Activated CD4-positive, alpha-beta T cell treated with anti-CD3 and anti-CD28 coated beads, Interleukin-2, amount 50 U/mL, for 4 hours (primary cell): ENCODE results near the gene SLC31A2.

Experiments
- DNase-seq, 2 experiments: peaks; one replicate each; pipeline ENCODE4 v3.0.0-alpha.2; 2020

SLC31A2 gene

GRCh38 chr9:113151696-113152630 is 1.2 kb downstream of the SLC31A2 start:
- no peak for DNase-seq

- DNase-seq, result no peak
Observed at GRCh38 chr9:113152699-113153098, 1.9 kb downstream of the SLC31A2 start.

- no peak for DNase-seq
Observed at GRCh38 chr9:113153599-113153998, 2.8 kb downstream of the SLC31A2 start.

DNA sequence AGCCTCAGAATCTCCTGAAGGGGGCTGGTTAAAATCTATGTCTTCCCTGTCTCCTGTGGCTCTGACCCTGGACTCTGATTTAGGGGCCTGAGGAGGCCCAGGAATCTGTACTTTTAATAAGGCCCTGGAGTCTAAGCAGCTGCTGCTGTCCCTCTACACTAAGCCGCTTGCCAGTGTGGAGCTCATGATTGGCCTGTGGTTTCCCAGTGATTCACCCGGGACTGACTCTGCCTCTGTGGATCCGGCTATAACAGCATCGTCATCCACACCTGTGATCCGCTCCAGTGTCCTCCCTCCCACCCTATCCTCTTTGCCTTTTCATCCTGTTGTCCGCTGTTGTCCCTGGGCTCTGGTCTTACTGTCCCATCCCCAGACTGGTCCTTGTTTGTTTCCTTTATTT is 3.7 kb downstream of the SLC31A2 start:
- DNase-seq, result no peak

DNA sequence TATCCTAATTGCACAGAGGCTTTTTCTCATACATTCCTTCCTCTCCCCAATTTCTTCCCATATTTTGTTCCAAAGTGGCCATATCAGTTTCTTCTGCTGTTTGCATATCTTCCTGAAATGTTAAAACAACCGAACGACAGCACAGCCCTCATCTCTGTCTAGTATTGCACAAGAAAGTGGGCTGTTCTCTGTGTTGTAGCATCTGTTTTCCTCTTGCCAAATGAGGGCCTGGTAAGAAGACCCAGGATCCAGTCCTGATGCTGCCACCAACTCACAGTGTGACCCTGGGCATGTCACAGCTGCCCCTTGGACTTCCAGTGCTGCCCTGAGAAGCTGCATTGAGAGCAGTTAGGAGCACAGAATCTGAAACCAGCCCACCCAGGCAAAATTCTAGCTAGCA is 4.1 kb downstream of the SLC31A2 start:
- no peak for DNase-seq

DNA sequence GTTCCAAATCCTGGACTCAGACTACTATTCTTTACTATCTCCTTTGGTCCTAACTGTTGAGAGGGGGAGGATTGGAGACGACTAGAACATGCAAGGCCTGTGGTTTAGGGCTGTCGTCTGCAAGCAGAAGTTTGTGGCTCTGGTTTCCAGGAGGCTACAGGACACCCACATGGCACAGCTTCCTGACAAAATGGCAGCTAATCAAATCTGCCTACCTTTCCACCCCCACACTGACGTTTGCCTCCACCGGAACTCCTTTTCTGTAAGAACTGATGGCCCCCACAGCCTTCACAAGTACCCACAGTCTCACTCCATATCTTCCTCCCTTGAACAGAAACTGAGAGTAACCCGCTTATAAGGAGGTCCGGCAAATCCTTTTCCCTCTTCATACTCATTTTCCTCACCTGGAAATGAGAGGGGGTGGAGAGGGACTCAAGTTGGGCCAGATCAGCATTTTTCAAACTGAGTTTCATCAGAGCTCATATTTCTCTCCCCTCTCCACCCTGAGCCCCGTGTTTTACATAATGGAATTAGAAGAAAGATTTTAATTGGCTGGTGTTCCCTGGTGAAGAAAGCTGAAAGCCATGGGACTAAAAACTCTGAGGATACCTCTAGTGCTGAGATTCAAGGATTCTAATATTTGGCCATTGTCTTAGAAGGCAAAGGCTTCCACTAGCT is 5.2 kb downstream of the SLC31A2 start:
- peak; percentile 38 to 44 for DNase-seq

- no peak for DNase-seq
Observed at GRCh38 chr9:113156880-113157279, 6.1 kb downstream of the SLC31A2 start.

GRCh38 chr9:113158446-113158845 is 7.6 kb downstream of the SLC31A2 start:
- DNase-seq, result no peak

- no peak for DNase-seq
Observed at GRCh38 chr9:113160571-113160970, 9.8 kb downstream of the SLC31A2 start.

GRCh38 chr9:113163001-113163400 is 12.2 kb downstream of the SLC31A2 start:
- no peak for DNase-seq

GRCh38 chr9:113164536-113165300 is 13.9 kb downstream of the SLC31A2 start:
- DNase-seq, result no peak

DNA sequence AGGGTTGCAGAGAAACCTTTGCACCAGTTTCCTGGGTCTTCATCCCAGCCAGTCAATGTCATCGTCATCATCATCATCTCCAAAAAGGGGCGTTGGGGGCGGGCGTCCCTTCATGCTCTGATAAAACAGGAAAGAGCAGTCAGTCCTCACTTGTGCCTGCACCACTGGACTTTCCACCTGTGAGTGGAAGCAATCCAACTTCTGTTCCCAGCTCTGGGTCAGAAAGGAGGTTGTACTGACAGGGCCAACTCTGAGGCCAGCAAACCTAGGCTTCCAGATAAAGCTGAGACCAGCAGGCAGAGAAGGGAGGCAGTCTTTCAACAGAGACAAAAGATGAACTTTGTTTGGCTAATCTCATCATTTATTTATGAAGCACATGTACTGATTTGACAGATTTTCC is 15.2 kb downstream of the SLC31A2 start:
- DNase-seq, result no peak

GRCh38 chr9:113168809-113169208 is 18.0 kb downstream of the SLC31A2 start:
- DNase-seq, result no peak

DNA sequence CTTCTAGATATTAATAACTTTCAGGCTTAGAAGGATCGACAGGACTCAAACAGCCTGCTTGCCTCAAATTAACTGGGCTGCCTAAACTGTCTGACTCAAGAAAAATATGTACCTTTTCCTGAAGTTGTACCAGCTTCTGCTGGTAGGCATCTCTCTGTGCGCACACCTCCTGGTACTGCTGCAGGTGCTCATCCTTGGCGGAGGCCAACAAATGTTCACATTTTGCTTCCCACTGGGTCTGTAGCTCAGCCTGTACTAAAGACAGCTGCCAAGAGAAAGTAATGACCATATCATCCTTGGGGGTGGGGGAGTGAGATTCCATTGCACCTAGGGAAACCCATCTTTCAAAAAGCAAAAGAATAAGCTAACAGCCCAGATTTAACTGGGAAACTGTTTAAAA is 22.5 kb downstream of the SLC31A2 start:
- no peak for DNase-seq

DNA sequence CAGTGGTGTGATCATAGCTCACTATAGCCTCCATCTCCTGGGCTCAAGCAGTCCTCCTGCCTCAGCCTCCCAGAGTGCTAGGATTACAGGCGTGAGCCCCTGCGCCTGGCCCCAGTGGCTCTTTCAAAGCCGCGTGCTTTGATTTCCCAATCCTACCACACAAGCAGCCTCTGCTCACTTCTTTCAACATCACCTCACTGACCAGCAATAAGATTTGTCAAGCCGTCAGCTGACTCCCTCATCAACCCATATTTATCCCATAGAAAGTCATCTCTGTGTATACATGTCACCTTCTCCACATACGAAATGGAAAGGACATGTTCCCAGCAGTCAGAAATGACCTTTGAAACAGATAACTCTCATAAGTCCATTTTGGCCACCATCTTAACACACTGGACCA is 26.0 kb downstream of the SLC31A2 start:
- no peak for DNase-seq

DNA sequence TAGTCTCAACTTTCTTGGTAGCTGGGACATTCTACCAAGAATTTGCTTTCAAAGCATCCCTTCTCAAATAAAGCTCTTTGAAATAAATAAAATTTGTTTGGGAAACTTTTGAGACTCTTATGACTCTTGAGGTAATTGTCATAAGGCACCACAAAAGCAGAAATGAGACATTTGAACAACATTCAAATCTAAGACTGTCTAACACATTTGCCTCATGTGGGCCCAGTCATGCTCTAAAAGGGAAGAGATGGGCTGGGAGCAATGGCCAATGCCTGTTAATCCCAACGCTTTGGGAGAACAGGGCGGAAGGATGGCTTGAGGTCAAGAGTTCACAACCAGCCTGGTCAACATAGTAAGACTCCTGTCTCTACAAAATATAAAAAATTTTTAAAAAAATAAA is 26.4 kb downstream of the SLC31A2 start:
- DNase-seq, result no peak

DNA sequence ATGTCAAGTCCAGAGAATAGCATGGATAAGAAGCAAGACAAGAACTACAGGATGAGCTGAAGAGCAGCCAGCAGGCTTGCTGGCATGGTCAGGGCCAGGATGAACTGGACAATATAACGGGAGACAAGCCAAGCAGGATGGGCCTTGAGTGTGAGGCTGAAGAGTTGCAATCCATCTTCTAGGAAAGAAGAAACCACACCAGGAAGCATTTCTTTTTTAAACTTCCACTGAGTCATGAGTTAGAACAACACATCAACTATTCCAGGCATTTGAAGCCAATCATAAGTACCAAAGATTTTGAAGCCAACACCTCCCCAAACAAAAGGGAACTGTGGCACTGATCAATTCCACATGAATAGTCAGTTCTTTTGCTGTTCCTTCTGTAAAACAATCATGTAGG is 27.3 kb downstream of the SLC31A2 start:
- no peak for DNase-seq

GRCh38 chr9:113179839-113180238 is 29.0 kb downstream of the SLC31A2 start:
- DNase-seq, result no peak

DNA sequence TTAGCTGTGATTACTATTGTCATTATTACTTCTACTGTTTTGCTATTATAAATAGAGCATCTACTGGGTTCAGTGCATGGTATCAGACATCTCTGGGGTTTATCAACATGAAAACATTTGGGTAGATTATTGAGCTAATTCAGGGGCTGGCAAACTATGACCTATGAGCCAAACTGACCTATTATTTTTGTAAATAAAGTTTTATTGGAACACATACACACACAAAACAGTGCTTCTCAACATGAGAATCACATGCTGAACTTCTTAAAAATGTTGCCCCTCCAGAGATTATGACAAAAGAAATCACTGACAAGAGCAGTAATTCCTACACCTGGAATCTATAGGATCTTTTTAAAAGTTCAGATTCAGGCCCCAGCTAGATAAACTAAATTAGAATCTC is 30.4 kb downstream of the SLC31A2 start:
- DNase-seq, result no peak

DNA sequence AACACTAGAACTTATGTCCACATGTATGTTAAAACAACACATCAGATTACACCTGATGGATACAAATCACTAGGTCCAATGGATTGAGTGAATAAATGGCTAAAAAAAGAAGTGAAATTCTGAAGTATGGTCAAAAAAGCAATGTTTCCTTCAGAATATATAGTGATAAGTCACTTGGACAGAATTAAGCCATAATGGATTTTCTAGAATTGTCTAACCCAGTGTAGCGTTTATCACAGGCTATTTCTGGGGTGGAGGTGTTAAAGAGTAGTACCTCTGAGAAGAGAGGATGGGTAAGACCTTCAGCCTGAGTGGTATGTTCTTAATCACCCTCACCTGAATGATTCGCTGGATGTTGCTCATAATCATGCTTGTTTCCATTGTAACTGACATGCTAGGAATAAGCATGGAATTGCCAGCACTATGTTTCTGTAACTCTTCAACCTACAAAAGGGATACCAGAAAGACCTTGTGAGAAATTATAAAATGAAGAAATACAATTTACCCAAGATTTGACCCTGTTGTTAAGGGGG is 33.2 kb downstream of the SLC31A2 start:
- no peak for DNase-seq

- no peak for DNase-seq
Observed at GRCh38 chr9:113184539-113184938, 33.7 kb downstream of the SLC31A2 start.

- DNase-seq, result no peak
Observed at GRCh38 chr9:113185271-113185670, 34.5 kb downstream of the SLC31A2 start.

- no peak for DNase-seq
Observed at GRCh38 chr9:113186137-113186755, 35.4 kb downstream of the SLC31A2 start.
